SK-N-SH treated with all-trans-retinoic acid at 6 μM for 48 hours (cell line): ENCODE data around the gene PSMA2.

Experiments used
- ATAC-seq: fragments of 200-7000 bp; cut with Tn5 transposase; 3 replicates; pipeline ENCODE4 v1.9.1; 2020; ENCODE audit warnings: mild to moderate bottlenecking, moderate library complexity
- ARNTL ChIP-seq: fragments of 450-650 bp; formaldehyde crosslinking; IDR thresholded peaks from 2 replicates; pipeline ENCODE4 v1.5.0; 2020; ENCODE audit warnings: low read depth, mild to moderate bottlenecking, moderate library complexity, borderline replicate concordance
- BACH2 ChIP-seq: fragments of 250-450 bp; sonication (Bioruptor Pico); IDR thresholded peaks from 2 replicates; pipeline ENCODE4 v1.9.0; 2021; ENCODE audit warnings: mild to moderate bottlenecking, borderline replicate concordance
- CSDC2 ChIP-seq: fragments of 250-450 bp; sonication (Bioruptor Pico); IDR thresholded peaks from 2 replicates; pipeline ENCODE4 v1.5.0; 2020; ENCODE audit warnings: mild to moderate bottlenecking, moderate library complexity
- ESRRG ChIP-seq: fragments of 250-450 bp; sonication (Bioruptor Pico); IDR thresholded peaks from 2 replicates; pipeline ENCODE4 v1.6.1; 2021; ENCODE audit warnings: mild to moderate bottlenecking
- GLIS3 ChIP-seq: fragments of 250-450 bp; sonication (Bioruptor Pico); IDR thresholded peaks from 2 replicates; pipeline ENCODE4 v1.5.0; 2020; ENCODE audit warnings: mild to moderate bottlenecking, moderate library complexity
- ISL1 ChIP-seq: fragments of 250-450 bp; sonication (Bioruptor Pico); IDR thresholded peaks from 2 replicates; pipeline ENCODE4 v2.1.2; 2022; ENCODE audit warnings: mild to moderate bottlenecking, moderate library complexity
- PPARA ChIP-seq: fragments of 250-450 bp; sonication (Bioruptor Pico); IDR thresholded peaks from 2 replicates; pipeline ENCODE4 v1.5.0; 2020; ENCODE audit warnings: mild to moderate bottlenecking, borderline replicate concordance
- TCF4 ChIP-seq: fragments of 250-450 bp; sonication (Bioruptor Pico); IDR thresholded peaks from 2 replicates; pipeline ENCODE4 v1.8.0; 2021; ENCODE audit warnings: mild to moderate bottlenecking, moderate library complexity, borderline replicate concordance
- ZFP3 ChIP-seq: fragments of 250-450 bp; sonication (Bioruptor Pico); IDR thresholded peaks from 2 replicates; pipeline ENCODE4 v1.5.0; 2020; ENCODE audit warnings: mild to moderate bottlenecking, moderate library complexity
- ZFP30 ChIP-seq: fragments of 450-650 bp; formaldehyde crosslinking; IDR thresholded peaks from 2 replicates; pipeline ENCODE4 v1.5.0; 2022; ENCODE audit warnings: mild to moderate bottlenecking, moderate library complexity
- ZNF565 ChIP-seq: fragments of 450-650 bp; formaldehyde crosslinking; conservative IDR thresholded peaks from 2 replicates; pipeline ENCODE4 v1.5.0; 2020; ENCODE audit warnings: low read depth, mild to moderate bottlenecking, moderate library complexity
- ZNF70 ChIP-seq: fragments of 450-650 bp; formaldehyde crosslinking; IDR thresholded peaks from 2 replicates; pipeline ENCODE4 v1.5.0; 2020; ENCODE audit warnings: mild to moderate bottlenecking, moderate library complexity
- ZNF8 ChIP-seq: fragments of 450-650 bp; formaldehyde crosslinking; IDR thresholded peaks from 2 replicates; pipeline ENCODE4 v1.5.0; 2020; ENCODE audit warnings: mild to moderate bottlenecking, moderate library complexity
- TF ChIP-seq, protein P1 (sequence below): fragments of 250-450 bp; sonication (Bioruptor Pico); IDR thresholded peaks from 2 replicates; pipeline ENCODE4 v1.5.0; 2020; ENCODE audit warnings: mild to moderate bottlenecking, moderate library complexity
- TF ChIP-seq, protein P2 (sequence below): fragments of 250-450 bp; sonication (Bioruptor Pico); IDR thresholded peaks from 2 replicates; pipeline ENCODE4 v1.8.0; 2021; ENCODE audit warnings: low read depth, mild to moderate bottlenecking, moderate library complexity, borderline replicate concordance
- TF ChIP-seq, protein P3 (sequence below): fragments of 250-450 bp; sonication (Bioruptor Pico); IDR thresholded peaks from 2 replicates; pipeline ENCODE4 v1.8.0; 2020; ENCODE audit warnings: mild to moderate bottlenecking, moderate library complexity, borderline replicate concordance

The PSMA2 gene

DNA sequence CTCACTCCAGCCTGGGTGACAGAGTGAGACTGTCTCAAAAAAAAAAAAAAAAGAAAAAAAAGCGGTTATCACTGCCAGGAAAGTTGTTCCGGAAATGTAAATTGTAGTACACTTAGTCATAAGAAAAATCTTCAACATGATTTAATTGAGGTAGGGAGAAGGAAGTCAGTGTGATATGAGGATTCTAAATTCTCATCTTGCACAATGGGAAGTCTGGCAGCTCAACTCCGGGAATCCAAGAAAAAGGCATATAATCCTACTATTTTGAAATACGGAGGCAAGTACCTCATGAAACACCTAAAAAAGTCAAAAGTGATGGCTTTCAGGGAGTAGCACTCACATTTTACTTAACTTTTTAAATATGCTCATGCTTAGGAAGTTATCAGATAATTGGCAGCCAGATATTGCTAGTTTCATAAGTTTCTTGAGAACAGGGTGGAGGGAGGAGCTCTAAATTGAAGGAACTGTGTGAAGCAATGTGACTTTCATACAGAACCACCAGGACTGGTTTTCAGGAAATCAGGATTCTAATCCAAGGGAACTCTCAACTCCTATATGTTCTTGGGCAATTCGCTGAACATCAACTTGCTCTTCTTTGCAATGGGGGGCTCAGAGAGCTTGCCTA is 17.4 kb downstream of the PSMA2 start (continued):
- TF ChIP-seq, protein P1, sequence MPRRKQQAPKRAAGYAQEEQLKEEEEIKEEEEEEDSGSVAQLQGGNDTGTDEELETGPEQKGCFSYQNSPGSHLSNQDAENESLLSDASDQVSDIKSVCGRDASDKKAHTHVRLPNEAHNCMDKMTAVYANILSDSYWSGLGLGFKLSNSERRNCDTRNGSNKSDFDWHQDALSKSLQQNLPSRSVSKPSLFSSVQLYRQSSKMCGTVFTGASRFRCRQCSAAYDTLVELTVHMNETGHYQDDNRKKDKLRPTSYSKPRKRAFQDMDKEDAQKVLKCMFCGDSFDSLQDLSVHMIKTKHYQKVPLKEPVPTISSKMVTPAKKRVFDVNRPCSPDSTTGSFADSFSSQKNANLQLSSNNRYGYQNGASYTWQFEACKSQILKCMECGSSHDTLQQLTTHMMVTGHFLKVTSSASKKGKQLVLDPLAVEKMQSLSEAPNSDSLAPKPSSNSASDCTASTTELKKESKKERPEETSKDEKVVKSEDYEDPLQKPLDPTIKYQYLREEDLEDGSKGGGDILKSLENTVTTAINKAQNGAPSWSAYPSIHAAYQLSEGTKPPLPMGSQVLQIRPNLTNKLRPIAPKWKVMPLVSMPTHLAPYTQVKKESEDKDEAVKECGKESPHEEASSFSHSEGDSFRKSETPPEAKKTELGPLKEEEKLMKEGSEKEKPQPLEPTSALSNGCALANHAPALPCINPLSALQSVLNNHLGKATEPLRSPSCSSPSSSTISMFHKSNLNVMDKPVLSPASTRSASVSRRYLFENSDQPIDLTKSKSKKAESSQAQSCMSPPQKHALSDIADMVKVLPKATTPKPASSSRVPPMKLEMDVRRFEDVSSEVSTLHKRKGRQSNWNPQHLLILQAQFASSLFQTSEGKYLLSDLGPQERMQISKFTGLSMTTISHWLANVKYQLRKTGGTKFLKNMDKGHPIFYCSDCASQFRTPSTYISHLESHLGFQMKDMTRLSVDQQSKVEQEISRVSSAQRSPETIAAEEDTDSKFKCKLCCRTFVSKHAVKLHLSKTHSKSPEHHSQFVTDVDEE (CRISPR knock-in tag) = no peak
- TF ChIP-seq, protein P2, sequence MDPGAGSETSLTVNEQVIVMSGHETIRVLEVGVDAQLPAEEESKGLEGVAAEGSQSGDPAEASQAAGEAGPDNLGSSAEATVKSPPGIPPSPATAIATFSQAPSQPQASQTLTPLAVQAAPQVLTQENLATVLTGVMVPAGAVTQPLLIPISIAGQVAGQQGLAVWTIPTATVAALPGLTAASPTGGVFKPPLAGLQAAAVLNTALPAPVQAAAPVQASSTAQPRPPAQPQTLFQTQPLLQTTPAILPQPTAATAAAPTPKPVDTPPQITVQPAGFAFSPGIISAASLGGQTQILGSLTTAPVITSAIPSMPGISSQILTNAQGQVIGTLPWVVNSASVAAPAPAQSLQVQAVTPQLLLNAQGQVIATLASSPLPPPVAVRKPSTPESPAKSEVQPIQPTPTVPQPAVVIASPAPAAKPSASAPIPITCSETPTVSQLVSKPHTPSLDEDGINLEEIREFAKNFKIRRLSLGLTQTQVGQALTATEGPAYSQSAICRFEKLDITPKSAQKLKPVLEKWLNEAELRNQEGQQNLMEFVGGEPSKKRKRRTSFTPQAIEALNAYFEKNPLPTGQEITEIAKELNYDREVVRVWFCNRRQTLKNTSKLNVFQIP (CRISPR knock-in tag) = no peak
- no peak for TF ChIP-seq PPARA (CRISPR knock-in tag)
- no peak for TF ChIP-seq CSDC2 (CRISPR knock-in tag)
- TF ChIP-seq ZNF70 = no peak
- TF ChIP-seq GLIS3 (CRISPR knock-in tag) = no peak
- TF ChIP-seq ARNTL = no peak
- TF ChIP-seq ISL1 (CRISPR knock-in tag) = no peak
- TF ChIP-seq ZFP3 (CRISPR knock-in tag) = no peak
- TF ChIP-seq, all 23 proteins: peak for 0

DNA sequence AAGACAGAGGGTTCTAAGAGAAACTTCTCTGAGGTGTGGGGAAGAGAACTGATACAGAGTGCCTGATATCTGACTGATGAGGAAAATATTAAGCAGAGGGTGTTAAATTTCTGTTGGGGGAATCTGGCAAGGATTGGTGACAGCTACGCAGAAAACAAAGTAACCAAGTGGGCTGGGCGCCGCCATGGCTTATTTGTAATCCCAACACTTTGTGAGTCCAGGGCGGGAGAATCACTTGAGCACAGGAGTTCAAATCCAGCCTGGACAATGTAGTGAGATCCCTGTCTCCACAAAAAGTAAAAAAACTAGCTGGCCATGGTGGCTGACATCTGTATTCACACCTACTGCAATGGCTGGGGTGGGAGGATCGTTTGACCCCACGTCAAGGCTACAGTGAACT is 18.0 kb downstream of the PSMA2 start:
- ATAC-seq = no peak
- TF ChIP-seq ZFP30 = no peak
- TF ChIP-seq ZNF565 (CRISPR knock-in tag) = no peak
- no peak for TF ChIP-seq ESRRG (CRISPR knock-in tag)
- no peak for TF ChIP-seq TCF4 (CRISPR knock-in tag)
- TF ChIP-seq, protein P3, sequence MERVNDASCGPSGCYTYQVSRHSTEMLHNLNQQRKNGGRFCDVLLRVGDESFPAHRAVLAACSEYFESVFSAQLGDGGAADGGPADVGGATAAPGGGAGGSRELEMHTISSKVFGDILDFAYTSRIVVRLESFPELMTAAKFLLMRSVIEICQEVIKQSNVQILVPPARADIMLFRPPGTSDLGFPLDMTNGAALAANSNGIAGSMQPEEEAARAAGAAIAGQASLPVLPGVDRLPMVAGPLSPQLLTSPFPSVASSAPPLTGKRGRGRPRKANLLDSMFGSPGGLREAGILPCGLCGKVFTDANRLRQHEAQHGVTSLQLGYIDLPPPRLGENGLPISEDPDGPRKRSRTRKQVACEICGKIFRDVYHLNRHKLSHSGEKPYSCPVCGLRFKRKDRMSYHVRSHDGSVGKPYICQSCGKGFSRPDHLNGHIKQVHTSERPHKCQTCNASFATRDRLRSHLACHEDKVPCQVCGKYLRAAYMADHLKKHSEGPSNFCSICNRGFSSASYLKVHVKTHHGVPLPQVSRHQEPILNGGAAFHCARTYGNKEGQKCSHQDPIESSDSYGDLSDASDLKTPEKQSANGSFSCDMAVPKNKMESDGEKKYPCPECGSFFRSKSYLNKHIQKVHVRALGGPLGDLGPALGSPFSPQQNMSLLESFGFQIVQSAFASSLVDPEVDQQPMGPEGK (CRISPR knock-in tag) = no peak
- no peak for TF ChIP-seq BACH2 (CRISPR knock-in tag)
- no peak for TF ChIP-seq ISL1 (CRISPR knock-in tag)
- TF ChIP-seq, protein P2 (CRISPR knock-in tag) = no peak

DNA sequence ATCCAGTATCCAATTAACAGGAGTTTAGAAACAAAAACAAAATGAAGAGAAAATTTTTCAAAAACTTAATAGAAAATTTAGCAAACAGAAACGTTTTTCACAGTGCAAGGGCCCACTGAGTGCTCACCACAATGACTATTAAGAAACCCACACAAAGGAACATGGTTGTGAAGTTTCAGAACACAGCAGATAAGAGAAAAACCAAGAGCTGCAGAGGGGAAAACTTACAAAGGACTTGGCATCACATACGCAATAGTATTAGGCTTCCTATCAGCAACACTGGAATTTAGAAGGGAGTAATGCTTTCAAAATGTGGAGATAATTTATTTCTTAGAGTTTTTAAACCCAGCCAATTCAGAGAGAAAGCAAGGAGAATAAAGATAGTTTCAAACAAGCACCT is 18.4 kb downstream of the PSMA2 start:
- no peak for TF ChIP-seq ZNF565 (CRISPR knock-in tag)
- TF ChIP-seq GLIS3 (CRISPR knock-in tag) = no peak
- TF ChIP-seq ZNF8 (CRISPR knock-in tag) = no peak
- TF ChIP-seq, protein P1 (CRISPR knock-in tag) = no peak
- TF ChIP-seq ARNTL = no peak
- TF ChIP-seq ESRRG (CRISPR knock-in tag) = no peak
- no peak for TF ChIP-seq TCF4 (CRISPR knock-in tag)
- ATAC-seq = no peak
